SK-N-SH (cell line): Measurements from ENCODE around the gene ATG7. TPM values are rescaled to one million over a fixed set of nuclear protein-coding genes. Genes with fewer than 3 reads are reported as not detected.

Source experiments
- CTCF ChIA-PET: fragments of 300-600, 350-600 bp; formaldehyde crosslinking; extraction: SDS; loops from one replicate; lab custom pipeline; 2021; lab: Yijun Ruan, JAX
- POLR2A ChIA-PET: fragments of 350-600 bp; sonication (Branson Sonifier 250); formaldehyde crosslinking; extraction: SDS; loops from one replicate; lab custom pipeline; 2020; ENCODE audit warnings: antibody characterized with exemption, inconsistent platforms; lab: Yijun Ruan, JAX
- DNase-seq: peaks from one replicate; pipeline ENCODE4 v3.0.0; 2012
- H2AFZ ChIP-seq: fragments of 200-600 bp; sonication (generic); 2 replicates; pipeline ENCODE4 v1.8.1; 2016; ENCODE audit warnings: antibody characterized with exemption, mild to moderate bottlenecking, low read depth
- H3F3A ChIP-seq: fragments of 200-600 bp; sonication (generic); replicated peaks from 2 replicates; pipeline ENCODE3; 2016; ENCODE audit warnings: antibody characterized with exemption, mild to moderate bottlenecking; ENCODE audit not compliant: insufficient read depth
- H3K27ac ChIP-seq, 2 experiments: fragments of 200-500 bp in 1 of 2; fragments of 200-600 bp in 1 of 2; sonication (Bioruptor generic) in 1 of 2; sonication (generic), shearing (Covaris generic) in 1 of 2; 2 replicates each; pipeline versions ENCODE4 v1.5.1 to v1.6.1; 2014 to 2016; ENCODE audit warnings: low read depth in 2 of 2, inconsistent platforms in 1 of 2, low read length in 1 of 2, mild to moderate bottlenecking in 1 of 2, mixed read lengths in 1 of 2
- H3K27me3 ChIP-seq: fragments of 200-600 bp; sonication (generic), shearing (Covaris generic); 2 replicates; pipeline ENCODE4 v1.6.1; 2016; ENCODE audit warnings: mixed run types; ENCODE audit not compliant: insufficient read depth
- H3K36me3 ChIP-seq, 2 experiments: fragments of 200-500 bp in 1 of 2; fragments of 200-600 bp in 1 of 2; sonication (Bioruptor generic) in 1 of 2; sonication (generic) in 1 of 2; replicated peaks in 1 of 2; 2 replicates each; pipeline versions ENCODE3 to v1.5.1; 2014 to 2016; ENCODE audit warnings: low read length in 1 of 2, mild to moderate bottlenecking in 1 of 2; ENCODE audit not compliant: insufficient read depth in 2 of 2, control insufficient read depth in 1 of 2
- H3K4me1 ChIP-seq, 2 experiments: fragments of 200-500 bp in 1 of 2; fragments of 200-600 bp in 1 of 2; sonication (Bioruptor generic) in 1 of 2; sonication (generic), shearing (Covaris generic) in 1 of 2; 2 replicates each; pipeline versions ENCODE4 v1.5.1 to v1.6.1; 2014 to 2016; ENCODE audit warnings: low read depth in 1 of 2, low read length in 1 of 2, mixed run types in 1 of 2; ENCODE audit not compliant: insufficient read depth in 2 of 2, control insufficient read depth in 1 of 2
- H3K4me2 ChIP-seq: fragments of 200-600 bp; sonication (generic), shearing (Covaris generic); 2 replicates; pipeline ENCODE4 v1.6.1; 2017; ENCODE audit warnings: mixed run types
- H3K4me3 ChIP-seq, 2 experiments: fragments of 200-500 bp in 1 of 2; fragments of 200-600 bp in 1 of 2; sonication (Bioruptor generic) in 1 of 2; sonication (generic), shearing (Covaris generic) in 1 of 2; 2 replicates each; pipeline versions ENCODE4 v1.5.1 to v1.8.1; 2014 to 2016; ENCODE audit warnings: low read depth in 2 of 2, inconsistent platforms in 1 of 2, low read length in 1 of 2, mild to moderate bottlenecking in 1 of 2, mixed read lengths in 1 of 2, moderate library complexity in 1 of 2
- H3K79me2 ChIP-seq: fragments of 200-600 bp; sonication (generic); 2 replicates; pipeline ENCODE4 v1.8.1; 2017; ENCODE audit warnings: mild to moderate bottlenecking; ENCODE audit not compliant: insufficient read depth
- H3K9ac ChIP-seq: fragments of 200-600 bp; sonication (generic); 2 replicates; pipeline ENCODE4 v1.6.1; 2017; ENCODE audit warnings: mixed run types
- H3K9me2 ChIP-seq: fragments of 200-600 bp; sonication (generic); 2 replicates; pipeline ENCODE4 v1.6.1; 2017; ENCODE audit warnings: mixed run types
- H3K9me3 ChIP-seq: fragments of 200-600 bp; sonication (generic); 2 replicates; pipeline ENCODE4 v1.6.1; 2017; ENCODE audit warnings: mixed run types, mild to moderate bottlenecking, moderate library complexity
- H4K20me1 ChIP-seq: fragments of 200-600 bp; sonication (generic); 2 replicates; pipeline ENCODE4 v1.6.1; 2017; ENCODE audit warnings: mild to moderate bottlenecking, mixed run types; ENCODE audit not compliant: insufficient read depth
- ELF1 ChIP-seq: IDR thresholded peaks from 2 replicates; pipeline ENCODE4 v1.4.0; 2012
- FOSL2 ChIP-seq: IDR thresholded peaks from 2 replicates; pipeline ENCODE4 v1.4.0; 2012; ENCODE audit warnings: low read depth, mild to moderate bottlenecking, moderate library complexity, borderline replicate concordance
- FOXJ3 ChIP-seq: sonication (generic); formaldehyde crosslinking; IDR thresholded peaks from 2 replicates; pipeline ENCODE4 v1.5.1; 2020; ENCODE audit warnings: mild to moderate bottlenecking, missing genetic modification reagents
- FOXM1 ChIP-seq: IDR thresholded peaks from 2 replicates; pipeline ENCODE4 v1.4.0; 2012; ENCODE audit warnings: low read depth, mild to moderate bottlenecking
- GABPA ChIP-seq: IDR thresholded peaks from 2 replicates; pipeline ENCODE4 v1.4.0; 2012; ENCODE audit warnings: low read depth, mild to moderate bottlenecking
- GATA2 ChIP-seq: sonication (generic); formaldehyde crosslinking; IDR thresholded peaks from 2 replicates; pipeline ENCODE4 v1.5.0; 2020; ENCODE audit warnings: mild to moderate bottlenecking, missing genetic modification reagents
- IRF3 ChIP-seq: fragments of 150-350 bp; IDR thresholded peaks from 2 replicates; pipeline ENCODE4 v1.6.1; 2016; ENCODE audit warnings: mild to moderate bottlenecking, low read depth, low read length
- MAX ChIP-seq: IDR thresholded peaks from 2 replicates; pipeline ENCODE4 v1.4.0; 2012; ENCODE audit warnings: low read depth
- MEF2A ChIP-seq: IDR thresholded peaks from 2 replicates; pipeline ENCODE4 v1.4.0; 2012; ENCODE audit warnings: low read depth, borderline replicate concordance
- NFIC ChIP-seq: IDR thresholded peaks from 2 replicates; pipeline ENCODE4 v1.4.0; 2012; ENCODE audit warnings: borderline replicate concordance
- NRF1 ChIP-seq: IDR thresholded peaks from 2 replicates; pipeline ENCODE4 v1.6.1; 2012; ENCODE audit warnings: low read depth, mild to moderate bottlenecking, low read length
- PBX3 ChIP-seq: IDR thresholded peaks from 2 replicates; pipeline ENCODE4; 2012
- POLR2AphosphoS5 ChIP-seq: IDR thresholded peaks from 2 replicates; pipeline ENCODE4 v1.6.1; 2012; ENCODE audit warnings: low read depth, low read length
- REST ChIP-seq: IDR thresholded peaks from 2 replicates; pipeline ENCODE4 v1.6.1; 2012; ENCODE audit warnings: mild to moderate bottlenecking, low read depth, low read length, moderate library complexity
- RFX5 ChIP-seq: IDR thresholded peaks from 2 replicates; pipeline ENCODE4 v1.6.1; 2012; ENCODE audit warnings: mild to moderate bottlenecking, improper control_type of control experiment, low read length
- SMC3 ChIP-seq: IDR thresholded peaks from 2 replicates; pipeline ENCODE4 v1.6.1; 2012; ENCODE audit warnings: low read depth, low read length, improper control_type of control experiment
- USF1 ChIP-seq: IDR thresholded peaks from 2 replicates; pipeline ENCODE4 v1.4.0; 2012; ENCODE audit warnings: low read depth, borderline replicate concordance
- WGBS: methylation state at CpG from one replicate; pipeline ENCODE4 v1.1.6; 2017; ENCODE audit warnings: low lambda C conversion rate; 5-methylcytosine and 5-hydroxymethylcytosine counted together
- polyA plus RNA-seq, 3 experiments: library from polyadenylated mRNA; depleted of rRNA; stranded (reverse); fragments of >200 nt; gene quantifications; 2 replicates each; pipeline ENCODE4 v1.2.3, GENCODE V29; 2012

ATG7 gene
- polyA plus RNA-seq, 1 of the 3 experiments (the other 2 are of a cell fraction), result 29.5 TPM

DNA sequence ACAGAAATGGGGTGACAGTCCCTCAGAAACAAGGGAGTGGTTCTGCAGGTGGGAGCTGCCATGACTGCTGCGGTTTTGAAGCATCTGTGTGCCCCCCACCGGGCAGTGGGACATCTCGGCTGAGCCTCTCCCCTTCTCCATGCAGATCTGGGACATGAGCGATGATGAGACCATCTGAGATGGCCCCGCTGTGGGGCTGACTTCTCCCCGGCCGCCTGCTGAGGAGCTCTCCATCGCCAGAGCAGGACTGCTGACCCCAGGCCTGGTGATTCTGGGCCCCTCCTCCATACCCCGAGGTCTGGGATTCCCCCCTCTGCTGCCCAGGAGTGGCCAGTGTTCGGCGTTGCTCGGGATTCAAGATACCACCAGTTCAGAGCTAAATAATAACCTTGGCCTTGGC, 282.5 kb downstream of the ATG7 start:
- TF ChIP-seq FOXM1, result no peak
- TF ChIP-seq REST, result no peak
- TF ChIP-seq GATA2 (CRISPR knock-in tag), result no peak
- TF ChIP-seq RFX5, result no peak
- no peak for TF ChIP-seq SMC3
- TF ChIP-seq FOSL2, result no peak
- no peak for TF ChIP-seq POLR2AphosphoS5
- no peak for TF ChIP-seq GABPA
- TF ChIP-seq NRF1, result no peak
- TF ChIP-seq PBX3, result no peak
- TF ChIP-seq USF1, result no peak
- TF ChIP-seq FOXJ3 (CRISPR knock-in tag), result no peak
- TF ChIP-seq ELF1, result no peak
- no peak for TF ChIP-seq NFIC
- no peak for TF ChIP-seq IRF3
- TF ChIP-seq MAX, result no peak
- TF ChIP-seq MEF2A, result no peak
- no peaks in the 10 kb centered on the region for H3K27me3 ChIP-seq
- H3K36me3 ChIP-seq, result peaks cover 25 to 48% of the 10 kb centered on the region in 2 experiments
- no peak overlapping the region for H2AFZ ChIP-seq
- no peak overlapping the region for H3K9ac ChIP-seq
- no peaks in the 10 kb centered on the region for H3K9me2 ChIP-seq
- CTCF ChIA-PET, result interaction anchor here (1.9 kb wide), 1 partner anchor 96 kb away, joined by 6 read pairs; no protein-coding TSS in a partner anchor
- WGBS, result 85% methylated on average over 3 of the region's 12 CpGs
- H3K9me3 ChIP-seq, result no peaks in the 10 kb centered on the region
- POLR2A ChIA-PET, result interaction anchor here (0.5 to 1.4 kb wide), 2 partner anchors 16 to 76 kb away, joined by 4 to 5 read pairs; no protein-coding TSS in a partner anchor
- H3K4me3 ChIP-seq, result no peak overlapping the region
- H3F3A ChIP-seq, result peaks cover 34% of the 10 kb centered on the region
- H3K4me2 ChIP-seq, result no peak overlapping the region
- H3K79me2 ChIP-seq, result peaks cover 43% of the 10 kb centered on the region
- peaks cover 19 to 22% of the 10 kb centered on the region in 2 experiments; a peak in 2 of 4 replicates for H3K4me1 ChIP-seq
- H3K27ac ChIP-seq, result no peak overlapping the region; a peak in 1 of 4 replicates
- no peak for DNase-seq
- H4K20me1 ChIP-seq, result peaks cover 37% of the 10 kb centered on the region
